Rectal smooth muscle tissue (tissue), 1 donor: ENCODE data around the gene MYO18B.

Experiments used
- H3K27ac ChIP-seq: one replicate; pipeline ENCODE4 v1.7.0; 2013; ENCODE audit warnings: low read depth, low read length, inconsistent platforms
- H3K27me3 ChIP-seq: one replicate; pipeline ENCODE4 v1.7.0; 2013; ENCODE audit warnings: low read length; ENCODE audit not compliant: control insufficient read depth, insufficient read depth
- H3K36me3 ChIP-seq: one replicate; pipeline ENCODE4 v1.7.0; 2013; ENCODE audit warnings: low read length; ENCODE audit not compliant: control insufficient read depth, insufficient read depth
- H3K4me1 ChIP-seq: one replicate; pipeline ENCODE4 v1.7.0; 2013; ENCODE audit warnings: low read length; ENCODE audit not compliant: control insufficient read depth, insufficient read depth
- H3K4me3 ChIP-seq: one replicate; pipeline ENCODE4 v1.7.0; 2013; ENCODE audit warnings: low read length
- H3K9ac ChIP-seq: one replicate; pipeline ENCODE4 v1.7.0; 2013; ENCODE audit warnings: low read length

MYO18B gene

DNA sequence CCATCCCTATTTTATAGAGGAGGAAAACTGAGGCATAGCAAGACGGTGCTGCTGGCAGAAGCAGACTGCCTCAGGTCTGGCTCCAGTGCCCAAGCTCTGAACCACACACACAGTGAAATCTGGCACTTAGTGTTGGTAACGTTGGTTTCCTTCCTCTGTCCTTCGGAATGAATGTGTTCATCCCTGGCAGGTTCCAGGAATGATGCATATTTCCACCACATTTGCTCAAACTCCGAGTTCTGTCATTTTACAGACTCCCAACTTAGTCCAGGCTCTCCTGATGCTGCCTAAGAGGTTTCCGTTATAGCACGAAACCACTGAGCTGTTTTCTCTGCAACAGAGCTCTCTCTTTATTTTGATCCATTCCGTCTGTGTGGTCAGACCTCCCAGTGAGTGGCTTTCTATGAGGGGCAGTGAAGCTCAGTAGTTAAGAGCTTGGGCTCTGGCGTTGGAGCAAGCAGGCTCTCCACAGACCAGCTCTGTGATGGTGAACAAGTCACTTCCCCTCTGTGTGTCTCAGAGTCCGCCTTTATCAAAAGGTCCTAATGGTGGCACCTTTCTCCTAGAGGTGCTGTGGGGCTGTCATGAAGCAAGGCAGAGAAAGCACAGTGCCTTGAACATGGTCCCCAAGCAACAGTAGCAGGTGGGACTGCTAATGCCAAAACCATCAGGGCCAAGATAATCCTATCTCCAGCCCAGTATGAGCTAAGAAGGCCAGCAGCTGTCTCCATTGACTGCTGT lies 200.3 kb downstream of the MYO18B start:
- Histone ChIP-seq H3K27ac (no peak overlapping the region), H3K9ac (no peak overlapping the region), H3K4me1 (no peaks in the 10 kb centered on the region), H3K4me3 (no peak overlapping the region), H3K36me3 (no peaks in the 10 kb centered on the region), H3K27me3 (no peaks in the 10 kb centered on the region)

DNA sequence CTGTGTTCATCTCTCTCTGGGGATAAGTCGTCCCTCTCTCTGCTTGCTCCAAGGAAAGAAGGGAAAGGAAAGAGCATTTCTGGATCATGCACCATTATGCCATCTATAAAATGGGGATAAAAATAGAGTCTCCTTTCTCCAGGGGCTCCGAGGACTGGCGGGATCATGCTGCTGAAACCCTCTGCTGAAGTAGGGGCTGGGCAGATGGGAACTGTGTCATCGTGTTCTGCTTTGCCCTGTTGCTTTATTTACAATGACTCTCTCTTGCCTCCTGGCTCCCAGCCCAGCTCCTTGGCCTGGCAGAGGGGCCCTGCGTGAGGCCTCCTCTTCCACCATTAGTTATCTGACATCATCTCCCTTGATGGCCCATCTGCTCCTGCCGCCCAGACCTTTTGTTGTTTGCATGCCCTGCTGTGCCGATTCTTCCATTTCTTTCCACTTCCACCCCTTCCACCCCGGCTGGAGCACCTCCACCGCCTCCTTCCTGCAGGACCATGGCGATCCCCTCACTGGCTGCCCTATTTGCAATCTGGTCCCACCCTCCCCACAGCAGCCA lies 200.9 kb downstream of the MYO18B start:
- H3K27ac ChIP-seq = no peak overlapping the region
- H3K9ac ChIP-seq = no peak overlapping the region
- no peak overlapping the region for H3K4me3 ChIP-seq
- no peaks in the 10 kb centered on the region for H3K36me3 ChIP-seq
- no peaks in the 10 kb centered on the region for H3K4me1 ChIP-seq
- H3K27me3 ChIP-seq = no peaks in the 10 kb centered on the region

DNA sequence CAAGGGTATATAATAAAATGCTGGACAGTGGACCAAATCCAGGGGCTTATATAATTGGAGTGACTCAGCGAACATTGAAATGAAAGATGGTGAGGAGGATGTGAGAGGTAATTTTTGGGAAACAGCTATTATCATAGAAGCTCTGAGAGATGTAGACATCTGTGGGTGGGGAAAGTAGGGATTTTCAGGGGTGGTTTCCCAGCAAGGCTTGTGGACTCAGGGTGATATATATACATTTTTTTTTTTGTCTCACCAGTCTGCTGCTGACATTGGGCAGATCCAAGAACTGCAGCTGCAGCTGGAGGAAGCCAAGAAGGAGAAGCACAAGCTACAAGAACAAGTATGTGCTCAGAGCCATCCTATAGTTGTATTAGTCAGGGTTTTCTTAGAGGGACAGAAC lies 208.1 kb downstream of the MYO18B start:
- H3K4me3 ChIP-seq = no peak overlapping the region
- no peak overlapping the region for H3K9ac ChIP-seq
- H3K36me3 ChIP-seq = no peaks in the 10 kb centered on the region
- H3K27ac ChIP-seq = no peak overlapping the region
- H3K27me3 ChIP-seq = no peaks in the 10 kb centered on the region
- no peaks in the 10 kb centered on the region for H3K4me1 ChIP-seq

DNA sequence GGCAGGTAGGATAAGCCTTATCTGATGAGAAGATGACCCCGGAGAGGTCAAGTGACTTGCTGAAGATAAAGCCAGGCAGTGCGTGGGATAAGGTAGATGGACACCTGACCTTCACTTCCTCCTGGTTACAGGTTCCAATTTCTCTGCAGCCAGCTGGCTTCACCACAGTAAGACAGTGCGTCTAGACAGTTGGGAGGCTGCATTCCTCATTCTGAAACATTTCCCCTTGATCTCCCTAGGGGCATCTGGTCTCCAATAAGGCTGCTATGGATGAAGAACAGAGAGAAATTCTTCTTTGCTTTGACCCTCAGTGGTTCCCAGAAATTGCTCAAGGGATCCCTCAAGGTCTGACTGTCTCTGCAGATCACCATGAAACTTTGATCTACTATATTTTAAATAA lies 211.3 kb downstream of the MYO18B start:
- Histone ChIP-seq H3K36me3 (no peaks in the 10 kb centered on the region), H3K27ac (no peak overlapping the region), H3K9ac (no peak overlapping the region), H3K4me3 (no peak overlapping the region), H3K4me1 (no peaks in the 10 kb centered on the region), H3K27me3 (no peaks in the 10 kb centered on the region)

- H3K36me3 ChIP-seq = no peaks in the 10 kb centered on the region
- H3K9ac ChIP-seq = no peak overlapping the region
- no peak overlapping the region for H3K4me3 ChIP-seq
- no peaks in the 10 kb centered on the region for H3K4me1 ChIP-seq
- H3K27ac ChIP-seq = no peak overlapping the region
- no peaks in the 10 kb centered on the region for H3K27me3 ChIP-seq
Measured at GRCh38 chr22:25953919-25954318, 211.9 kb downstream of the MYO18B start.

DNA sequence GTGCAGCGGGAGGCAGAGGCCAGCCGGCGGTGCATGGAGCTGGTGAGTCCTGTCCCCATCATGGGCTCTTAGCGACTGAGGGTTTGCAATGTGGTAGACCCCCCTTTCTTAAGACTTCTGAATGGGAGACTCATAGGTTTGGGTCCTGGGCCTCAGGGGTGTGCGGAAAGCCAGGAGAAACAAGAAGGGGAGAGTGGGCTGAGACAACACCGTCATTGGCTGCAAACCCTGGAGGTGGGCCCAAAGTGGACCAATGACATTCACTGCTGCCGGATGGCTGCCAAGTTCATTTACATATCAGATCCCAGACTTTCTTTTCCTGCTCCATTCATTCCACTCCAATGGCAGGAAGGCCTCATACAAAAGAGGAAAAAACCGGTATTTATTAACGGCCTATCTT lies 213.3 kb downstream of the MYO18B start:
- Histone ChIP-seq H3K27ac (no peak overlapping the region), H3K4me1 (no peaks in the 10 kb centered on the region), H3K9ac (no peak overlapping the region), H3K4me3 (no peak overlapping the region), H3K27me3 (no peaks in the 10 kb centered on the region), H3K36me3 (no peaks in the 10 kb centered on the region)

DNA sequence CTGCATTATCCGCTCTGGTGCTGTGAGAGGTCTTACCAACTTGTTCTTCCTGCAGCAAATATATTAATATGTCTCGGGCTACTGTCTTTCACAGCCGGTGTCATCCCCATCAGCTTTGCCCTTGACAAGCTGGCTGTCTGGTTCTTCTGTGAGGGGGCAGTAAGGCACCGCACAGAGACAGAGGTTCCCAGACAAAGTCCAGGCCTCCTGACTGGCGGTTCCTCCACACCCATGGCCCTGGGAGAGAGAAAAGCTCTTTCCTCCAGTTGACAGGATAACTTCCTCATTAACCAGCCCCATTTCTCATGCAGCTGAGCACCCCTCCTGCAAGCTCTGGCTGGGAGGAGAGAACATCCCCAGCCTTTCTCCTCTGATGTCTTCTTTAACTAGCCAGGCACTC lies 214.8 kb downstream of the MYO18B start:
- Histone ChIP-seq H3K4me1 (no peaks in the 10 kb centered on the region), H3K27me3 (no peaks in the 10 kb centered on the region), H3K9ac (no peak overlapping the region), H3K4me3 (no peak overlapping the region), H3K36me3 (no peaks in the 10 kb centered on the region), H3K27ac (no peak overlapping the region)

DNA sequence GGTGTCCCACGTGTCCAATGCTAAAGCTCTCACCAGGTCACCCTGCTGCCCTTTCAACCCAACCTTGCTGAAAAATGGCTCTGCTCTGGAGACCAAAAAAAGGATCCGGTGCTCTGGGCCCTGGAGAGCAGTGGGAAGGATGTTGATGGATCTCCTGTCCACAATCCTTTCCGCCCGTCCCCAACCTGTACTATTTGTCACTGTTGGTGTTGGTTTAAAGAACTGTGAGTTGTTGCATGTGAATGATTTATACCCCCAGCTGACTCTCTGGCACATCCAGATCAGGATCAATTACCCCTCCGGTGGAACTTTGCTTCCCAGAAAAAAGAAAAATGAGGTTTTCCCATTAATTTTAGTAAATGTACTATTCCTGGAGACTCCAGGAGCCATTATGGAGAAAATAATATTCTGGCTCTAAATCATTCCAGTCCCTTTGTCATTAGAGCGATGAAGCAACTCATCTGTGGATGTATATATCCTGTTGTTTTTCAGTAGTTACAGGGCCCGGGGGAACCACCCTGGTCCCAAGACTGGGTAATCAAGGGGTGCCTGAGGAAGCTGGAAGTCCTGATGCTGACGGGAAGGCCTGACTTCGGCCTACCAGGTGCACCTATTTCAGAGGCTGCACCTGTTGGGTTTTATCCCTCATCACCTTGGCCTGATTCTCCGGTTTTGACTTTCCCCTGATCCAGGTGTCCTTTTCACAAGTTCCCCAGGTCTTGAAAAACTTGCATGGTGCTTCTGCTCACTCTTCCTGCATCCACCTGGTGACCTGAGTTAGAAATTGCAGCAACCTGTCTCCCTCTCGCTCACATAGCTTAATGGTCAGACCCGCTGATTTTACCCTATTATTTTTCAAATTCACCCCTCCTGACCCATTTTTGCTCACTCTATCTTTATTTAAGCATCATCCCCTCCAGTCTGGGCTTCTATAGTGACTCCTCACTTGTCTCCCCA lies 218.1 kb downstream of the MYO18B start:
- no peak overlapping the region for H3K9ac ChIP-seq
- H3K27me3 ChIP-seq = peaks cover 2% of the 10 kb centered on the region
- H3K36me3 ChIP-seq = no peaks in the 10 kb centered on the region
- H3K4me1 ChIP-seq = no peaks in the 10 kb centered on the region
- H3K4me3 ChIP-seq = no peak overlapping the region
- no peak overlapping the region for H3K27ac ChIP-seq

GRCh38 chr22:25961699-25962098 lies 219.7 kb downstream of the MYO18B start:
- no peaks in the 10 kb centered on the region for H3K4me1 ChIP-seq
- no peak overlapping the region for H3K27ac ChIP-seq
- peaks cover 2% of the 10 kb centered on the region for H3K27me3 ChIP-seq
- H3K4me3 ChIP-seq = no peak overlapping the region
- no peak overlapping the region for H3K9ac ChIP-seq
- H3K36me3 ChIP-seq = no peaks in the 10 kb centered on the region

DNA sequence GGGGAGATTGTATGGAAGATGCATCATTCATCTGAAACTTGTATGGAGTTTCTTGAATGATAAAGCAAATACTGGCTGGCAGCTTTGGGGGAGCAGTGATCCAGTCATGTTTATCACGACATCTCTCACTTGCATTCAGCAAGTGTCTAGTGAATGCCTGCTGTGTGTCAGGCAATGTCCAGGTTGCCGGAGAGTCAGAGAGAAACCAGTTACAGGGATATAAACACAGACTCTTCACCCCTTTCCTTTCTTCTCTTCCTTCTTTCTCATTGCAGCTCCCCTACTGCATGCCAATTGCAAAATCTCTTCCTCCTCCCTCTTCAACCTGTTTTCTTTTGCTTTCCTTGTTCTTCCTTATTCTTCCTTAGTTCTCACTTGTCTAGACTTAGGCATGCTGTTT lies 220.7 kb downstream of the MYO18B start:
- no peaks in the 10 kb centered on the region for H3K36me3 ChIP-seq
- H3K4me1 ChIP-seq = no peaks in the 10 kb centered on the region
- peaks cover 2% of the 10 kb centered on the region for H3K27me3 ChIP-seq

DNA sequence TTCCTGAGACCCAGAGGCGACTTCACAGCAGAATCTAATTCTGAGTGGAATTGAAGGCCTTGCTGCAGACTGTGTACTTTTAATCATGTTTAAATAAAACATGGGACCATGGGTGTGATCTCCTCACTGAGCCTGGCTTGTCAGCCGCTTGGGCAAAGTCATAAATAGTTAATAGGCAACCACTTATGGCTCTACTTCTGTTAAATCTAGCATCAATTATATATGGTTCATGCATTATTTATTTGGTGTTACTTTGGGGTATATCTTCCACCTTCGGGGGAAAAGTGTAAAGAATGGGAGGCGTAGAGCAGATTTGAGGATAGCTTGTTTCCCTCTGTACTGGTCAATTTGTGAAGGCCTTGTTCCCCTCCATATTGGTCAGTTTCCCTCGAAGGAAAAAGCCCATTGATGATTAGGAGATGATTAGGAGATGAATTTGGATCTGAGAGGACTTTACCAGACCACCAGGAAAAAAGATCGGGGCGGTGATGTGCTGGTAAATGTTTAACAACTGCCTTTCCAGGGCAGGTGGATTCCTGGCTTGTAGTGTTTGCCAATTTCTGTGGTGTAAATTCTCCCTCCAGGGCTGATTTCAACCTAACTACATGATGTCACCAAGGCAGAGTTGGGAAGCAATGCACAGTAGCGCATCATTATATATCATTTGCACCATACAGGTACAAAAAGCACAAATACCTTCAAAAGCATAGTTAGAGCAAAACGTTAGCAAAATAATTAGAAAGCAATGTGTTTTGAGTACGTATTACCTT lies 223.2 kb downstream of the MYO18B start:
- H3K4me3 ChIP-seq = no peak overlapping the region
- no peaks in the 10 kb centered on the region for H3K4me1 ChIP-seq
- no peak overlapping the region for H3K27ac ChIP-seq
- H3K9ac ChIP-seq = no peak overlapping the region
- no peaks in the 10 kb centered on the region for H3K36me3 ChIP-seq
- peaks cover 2% of the 10 kb centered on the region for H3K27me3 ChIP-seq

More for the DNA sequence above, 220.7 kb downstream of the MYO18B start:
- Histone ChIP-seq H3K4me3 (no peak overlapping the region), H3K27ac (no peak overlapping the region), H3K9ac (no peak overlapping the region)

- Histone ChIP-seq H3K9ac (no peak overlapping the region), H3K36me3 (no peaks in the 10 kb centered on the region), H3K27me3 (peaks cover 2% of the 10 kb centered on the region)
Measured at GRCh38 chr22:25966448-25966913, 224.5 kb downstream of the MYO18B start.

More at GRCh38 chr22:25966448-25966913, 224.5 kb downstream of the MYO18B start:
- Histone ChIP-seq H3K4me1 (no peaks in the 10 kb centered on the region), H3K27ac (no peak overlapping the region), H3K4me3 (no peak overlapping the region)
